ENCODE measurements around the gene ZBP1.

The ZBP1 gene

GRCh38 chr20:57657535-57658446, 37.6 kb upstream of the ZBP1 start:
- DNase-seq: peak; percentile 53

- DNase-seq: no peak
Measured at GRCh38 chr20:57656821-57657534, 36.8 kb upstream of the ZBP1 start.

DNA sequence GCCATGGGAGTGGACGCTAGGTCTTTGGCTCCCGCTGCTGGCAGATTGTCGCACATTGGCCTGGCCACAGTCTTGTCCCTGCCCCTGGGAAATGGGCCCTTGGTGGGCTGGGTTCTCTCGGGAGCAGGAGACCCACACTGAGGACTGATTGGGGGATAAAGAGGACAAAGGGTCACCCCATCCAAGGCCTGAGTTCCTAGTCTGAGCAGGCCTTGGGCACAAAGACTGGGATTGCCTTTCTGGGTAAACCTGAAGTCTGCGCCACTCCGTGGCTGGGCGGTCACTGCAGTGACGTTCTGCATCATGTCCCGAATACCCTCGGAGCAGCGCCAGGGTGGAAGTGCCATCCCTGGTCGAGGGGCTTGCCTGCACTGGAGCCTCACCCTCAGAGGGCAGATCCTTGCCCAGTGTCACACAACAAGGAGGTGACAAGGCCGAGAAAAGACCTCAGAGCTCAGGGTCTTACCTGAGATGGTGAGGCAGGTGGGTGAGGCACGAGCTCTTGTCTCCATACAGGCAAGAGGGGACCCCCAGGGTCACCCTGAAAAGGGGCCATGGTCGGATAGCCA, 36.1 kb upstream of the ZBP1 start:
- no peak for DNase-seq

GRCh38 chr20:57655809-57656155, 35.6 kb upstream of the ZBP1 start:
- DNase-seq: no peak

DNA sequence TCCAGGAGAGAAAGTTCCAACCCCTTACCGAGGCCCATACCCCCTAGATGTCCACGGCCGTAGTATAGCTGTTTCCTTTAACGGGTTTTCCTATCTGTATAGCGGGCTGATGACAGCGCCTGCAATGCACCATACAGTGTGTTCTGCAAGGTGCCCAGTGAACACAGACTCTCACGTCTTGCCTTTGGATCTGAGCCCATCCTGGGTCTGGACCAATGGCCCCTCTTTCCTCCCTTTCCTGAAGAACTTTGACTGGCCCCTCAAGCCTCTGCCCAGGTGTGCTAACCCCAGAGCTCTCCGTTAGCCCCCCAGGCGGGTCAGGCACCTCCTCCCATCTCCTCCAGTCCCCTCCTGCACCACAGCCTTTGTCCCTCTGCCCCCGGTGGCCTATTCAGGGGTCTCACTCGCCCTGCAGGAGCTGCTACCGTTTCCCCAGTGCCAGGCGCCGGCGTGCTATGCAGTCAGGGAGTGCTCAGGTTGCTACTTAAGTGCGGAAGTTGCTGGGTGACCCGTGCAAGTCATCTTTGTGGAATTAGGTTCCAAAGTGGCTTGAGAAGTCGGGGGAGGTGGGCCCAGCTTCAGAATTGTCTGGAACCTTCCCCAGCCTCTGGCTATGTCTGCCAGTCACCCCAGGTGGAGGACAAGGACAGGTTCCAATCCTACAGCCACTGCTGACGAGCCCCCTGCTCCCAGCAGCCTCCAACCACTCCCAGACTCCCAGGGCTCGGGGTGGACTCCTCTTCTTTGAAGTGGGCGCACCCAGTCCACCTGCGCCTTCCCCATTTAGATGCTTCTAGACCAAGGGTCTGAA, 35.0 kb upstream of the ZBP1 start:
- no peak for DNase-seq

GRCh38 chr20:57654363-57654997, 34.3 kb upstream of the ZBP1 start:
- DNase-seq: peak; percentile 65

DNA sequence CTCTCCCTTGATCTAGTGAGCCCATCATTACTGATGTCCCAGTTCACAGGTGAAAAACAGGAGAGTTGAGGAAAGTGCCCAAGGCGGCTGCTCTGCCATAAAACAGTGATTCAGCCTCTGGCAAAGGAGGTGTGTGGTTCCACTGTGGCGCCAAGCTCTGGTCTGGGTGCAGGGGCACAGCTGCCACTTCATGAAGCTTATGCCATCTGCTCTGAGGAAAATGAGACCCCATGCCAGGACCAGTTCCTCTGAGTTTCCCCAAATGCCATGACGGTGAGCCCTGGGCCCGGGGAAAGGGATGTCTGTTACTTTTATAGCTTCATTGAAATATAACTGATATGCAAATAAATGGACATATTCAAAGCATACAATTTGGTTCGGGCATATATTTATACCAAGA, 33.7 kb upstream of the ZBP1 start:
- no peak for DNase-seq

GRCh38 chr20:57653546-57653900, 33.3 kb upstream of the ZBP1 start:
- no peak for DNase-seq

GRCh38 chr20:57652606-57653545, 32.6 kb upstream of the ZBP1 start:
- no peak for DNase-seq

DNA sequence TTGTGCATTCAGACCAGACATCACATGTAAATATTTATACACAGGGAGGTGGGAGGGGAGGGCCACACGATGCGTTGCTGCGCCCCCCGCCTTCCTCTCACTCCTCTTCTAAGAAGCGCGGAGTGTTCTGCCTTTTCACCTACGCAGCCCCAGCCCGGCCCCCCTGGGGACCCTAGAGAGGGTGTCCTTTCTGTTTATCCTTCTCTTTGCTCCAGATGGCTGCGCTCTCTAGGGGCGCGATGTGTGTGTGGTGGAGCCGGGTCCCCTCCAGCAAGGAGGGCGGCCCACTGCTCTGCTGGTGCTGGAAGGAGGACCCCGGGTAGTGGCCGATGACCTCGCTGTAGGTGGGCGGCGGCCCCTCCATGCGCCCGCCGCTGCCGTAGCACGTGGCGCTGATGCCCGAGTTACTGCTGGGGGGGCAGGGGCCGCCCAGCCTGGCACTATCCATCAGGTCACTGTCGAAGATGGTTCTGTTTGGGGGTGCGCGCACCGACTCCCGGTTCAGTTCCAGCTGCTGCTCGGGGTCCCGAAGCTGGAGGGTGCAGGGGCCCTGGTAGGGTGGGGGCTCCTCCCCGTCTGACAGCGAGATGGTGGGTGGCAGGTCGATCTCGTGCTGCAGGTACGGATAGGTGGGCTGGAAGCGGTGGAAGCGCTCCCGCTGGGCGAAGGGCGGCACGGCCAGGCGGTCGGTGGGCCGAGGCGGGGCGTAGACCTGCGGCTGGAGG, 31.8 kb upstream of the ZBP1 start:
- no peak for DNase-seq

- DNase-seq: no peak
Measured at GRCh38 chr20:57650756-57651483, 30.7 kb upstream of the ZBP1 start.

DNA sequence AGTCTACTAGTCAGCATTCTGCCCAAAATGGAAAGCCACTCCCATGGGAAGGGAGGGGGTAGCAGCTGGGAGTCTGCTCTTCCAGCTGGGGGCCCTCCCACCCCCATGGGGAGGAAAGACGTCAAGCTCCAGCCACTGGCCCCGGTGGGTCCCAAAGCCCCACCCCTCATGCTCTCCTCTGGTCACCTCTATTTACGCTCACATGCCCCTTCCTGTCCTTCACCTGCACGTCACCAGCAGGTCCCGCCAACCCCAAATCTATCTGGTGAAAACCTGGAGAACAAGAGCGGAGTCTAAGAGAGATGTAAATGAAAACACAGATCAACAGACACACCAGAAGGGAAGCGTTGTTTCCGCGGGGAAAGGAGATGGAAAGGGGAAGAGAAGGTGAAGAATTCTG, 30.0 kb upstream of the ZBP1 start:
- DNase-seq: no peak

- no peak for DNase-seq
Measured at GRCh38 chr20:57649617-57650015, 29.4 kb upstream of the ZBP1 start.

- no peak for DNase-seq
Measured at GRCh38 chr20:57648878-57649616, 28.8 kb upstream of the ZBP1 start.

GRCh38 chr20:57647933-57648785, 27.9 kb upstream of the ZBP1 start:
- DNase-seq: no peak

- no peak for DNase-seq
Measured at GRCh38 chr20:57647006-57647932, 27.0 kb upstream of the ZBP1 start.

DNA sequence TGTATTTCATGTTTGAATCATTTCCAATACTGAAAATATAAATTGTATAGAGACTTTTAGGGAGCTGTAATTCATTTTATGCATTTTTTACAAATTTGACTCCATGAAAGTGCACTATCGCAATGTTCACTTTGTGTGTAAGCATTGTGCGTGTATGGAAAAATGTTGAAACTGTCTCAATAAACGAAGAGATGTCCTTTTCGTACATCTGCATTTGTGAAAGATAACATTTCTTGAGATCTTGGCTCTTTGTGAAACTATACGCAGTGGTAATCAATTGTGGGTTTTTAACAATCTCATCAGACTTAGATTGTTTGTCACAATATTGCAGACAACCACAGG, 18.6 kb upstream of the ZBP1 start:
- DNase-seq: no peak
